Smooth muscle cell (in vitro differentiated cells): ENCODE data around the gene VPS37B. TPM values are rescaled to one million over a fixed set of nuclear protein-coding genes. Genes with fewer than 3 reads are reported as not detected.
"Not testable (repeated sequence)": the region's sequence is repeated elsewhere in the genome, so short reads cannot be mapped to it uniquely, and the experiment has no call there.

Source experiments
- DNase-seq: peaks from one replicate; lab custom pipeline; 2025; ENCODE audit not compliant: unreplicated experiment; lab: John Stamatoyannopoulos, UW
- H2AFZ ChIP-seq: fragments of 200-600 bp; sonication (generic); 2 replicates; pipeline ENCODE4 v1.6.0; 2016; ENCODE audit warnings: antibody characterized with exemption, low read depth, mild to moderate bottlenecking
- H3F3A ChIP-seq: fragments of 200-600 bp; sonication (generic); 2 replicates; pipeline ENCODE4 v1.6.0; 2017; ENCODE audit warnings: antibody characterized with exemption, low read depth
- H3K27ac ChIP-seq: fragments of 200-600 bp; sonication (generic); 2 replicates; pipeline ENCODE4 v1.5.1; 2016; ENCODE audit warnings: low read depth, mild to moderate bottlenecking
- H3K27me3 ChIP-seq: fragments of 200-600 bp; sonication (generic); 2 replicates; pipeline ENCODE4 v1.6.1; 2016; ENCODE audit warnings: low read depth, mild to moderate bottlenecking
- H3K36me3 ChIP-seq: fragments of 200-600 bp; sonication (generic); 2 replicates; pipeline ENCODE4 v1.5.1; 2016; ENCODE audit warnings: low read depth
- H3K4me1 ChIP-seq: fragments of 200-600 bp; sonication (generic); 2 replicates; pipeline ENCODE4 v1.5.1; 2016; ENCODE audit warnings: low read depth
- H3K4me2 ChIP-seq: fragments of 200-600 bp; sonication (generic); 2 replicates; pipeline ENCODE4 v1.6.0; 2016; ENCODE audit warnings: mild to moderate bottlenecking
- H3K4me3 ChIP-seq: fragments of 200-600 bp; sonication (generic); 2 replicates; pipeline ENCODE4 v1.5.1; 2016; ENCODE audit warnings: mild to moderate bottlenecking
- H3K79me2 ChIP-seq: fragments of 200-600 bp; sonication (generic); 2 replicates; pipeline ENCODE4 v1.6.0; 2016; ENCODE audit warnings: low read depth, mild to moderate bottlenecking
- H3K9ac ChIP-seq: fragments of 200-600 bp; sonication (generic); 2 replicates; pipeline ENCODE4 v1.6.0; 2016; ENCODE audit warnings: low read depth
- H3K9me3 ChIP-seq: fragments of 200-600 bp; sonication (generic); replicated peaks from 2 replicates; pipeline ENCODE4 v1.5.1; 2016; ENCODE audit warnings: low read depth
- H4K20me1 ChIP-seq: fragments of 200-600 bp; sonication (generic); 2 replicates; pipeline ENCODE4 v1.6.0; 2016; ENCODE audit warnings: low read depth
- CTCF ChIP-seq: fragments of 200-600 bp; sonication (generic); IDR thresholded peaks from 2 replicates; pipeline ENCODE4 v1.5.1; 2017; ENCODE audit warnings: borderline replicate concordance, mild to moderate bottlenecking, antibody characterized with exemption; ENCODE audit not compliant: insufficient read depth, poor library complexity, severe bottlenecking
- WGBS: methylation state at CpG from one replicate; pipeline ENCODE4 v1.1.7; 2016; ENCODE audit warnings: low lambda C conversion rate; 5-methylcytosine and 5-hydroxymethylcytosine counted together
- polyA plus RNA-seq: library from polyadenylated mRNA; unstranded; fragments of >200 nt; fragmentation: Nextera tagmentation; extraction: Ambion mirVana; gene quantifications from 2 replicates; pipeline ENCODE4 v1.2.1, GENCODE V29; 2016
- total RNA-seq: library from RNA; depleted of rRNA; stranded (reverse); fragments of >200 nt; gene quantifications from 2 replicates; pipeline ENCODE4 v1.2.3, GENCODE V29; 2014

Gene VPS37B
- total and polyA plus RNA-seq, 2 experiments from 2014 or later = 20.4 to 25.3 TPM

GRCh38 chr12:122880155-122880667 lies 15.7 kb downstream of the VPS37B start:
- H3K79me2 ChIP-seq = peaks cover 93% of the 10 kb centered on the region
- WGBS = 27% methylated on average over 10 of the region's 10 CpGs
- H2AFZ ChIP-seq = no peak overlapping the region
- peaks cover 11% of the 10 kb centered on the region for H3F3A ChIP-seq
- H4K20me1 ChIP-seq = peaks cover 100% of the 10 kb centered on the region
- peak overlapping the region; percentile 64 for H3K4me2 ChIP-seq
- peak overlapping the region; percentile 63 for H3K27ac ChIP-seq
- H3K4me3 ChIP-seq = no peak overlapping the region
- H3K9me3 ChIP-seq = no peaks in the 10 kb centered on the region
- TF ChIP-seq CTCF = no peak
- no peak for DNase-seq
- no peaks in the 10 kb centered on the region for H3K27me3 ChIP-seq
- no peaks in the 10 kb centered on the region for H3K36me3 ChIP-seq
- H3K9ac ChIP-seq = peak overlapping the region; percentile 31
- peaks cover 20% of the 10 kb centered on the region for H3K4me1 ChIP-seq

- no peak overlapping the region for H3K9ac ChIP-seq
- H3K4me2 ChIP-seq = no peak overlapping the region
- TF ChIP-seq CTCF = no peak
- peaks cover 100% of the 10 kb centered on the region for H4K20me1 ChIP-seq
- no peak for DNase-seq
- H2AFZ ChIP-seq = no peak overlapping the region
- H3K27ac ChIP-seq = no peak overlapping the region
- 90% methylated on average over 17 of the region's 17 CpGs for WGBS
- H3K9me3 ChIP-seq = no peaks in the 10 kb centered on the region
- no peaks in the 10 kb centered on the region for H3K36me3 ChIP-seq
- no peak overlapping the region for H3K4me3 ChIP-seq
- H3F3A ChIP-seq = peaks cover 11% of the 10 kb centered on the region
- H3K27me3 ChIP-seq = no peaks in the 10 kb centered on the region
- H3K79me2 ChIP-seq = peaks cover 93% of the 10 kb centered on the region
- H3K4me1 ChIP-seq = peaks cover 20% of the 10 kb centered on the region
These were observed 16.9 kb downstream of the VPS37B start for GRCh38 chr12:122878780-122879612.

GRCh38 chr12:122876731-122877130 lies 19.2 kb downstream of the VPS37B start:
- Histone ChIP-seq H3F3A (peaks cover 11% of the 10 kb centered on the region), H3K36me3 (no peaks in the 10 kb centered on the region), H3K4me3 (no peak overlapping the region), H3K27me3 (no peaks in the 10 kb centered on the region), H3K9me3 (no peaks in the 10 kb centered on the region), H3K4me2 (no peak overlapping the region), H2AFZ (no peak overlapping the region), H3K4me1 (peaks cover 33% of the 10 kb centered on the region), H3K27ac (no peak overlapping the region), H4K20me1 (peaks cover 100% of the 10 kb centered on the region), H3K79me2 (peaks cover 86% of the 10 kb centered on the region), H3K9ac (no peak overlapping the region)
- TF ChIP-seq CTCF = no peak
- WGBS = 100% methylated on average over 3 of the region's 3 CpGs
- DNase-seq = no peak

- Histone ChIP-seq H3K4me2 (peak overlapping the region; percentile 54), H4K20me1 (peaks cover 100% of the 10 kb centered on the region), H3K4me1 (peaks cover 37% of the 10 kb centered on the region), H3K79me2 (peaks cover 86% of the 10 kb centered on the region), H3F3A (peaks cover 11% of the 10 kb centered on the region), H3K27ac (peak overlapping the region; percentile 55)
- H3K36me3 ChIP-seq, H2AFZ ChIP-seq, H3K9me3 ChIP-seq, H3K27me3 ChIP-seq, H3K4me3 ChIP-seq, H3K9ac ChIP-seq, DNase-seq: not testable (repeated sequence)
- 94% methylated on average over 5 of the region's 5 CpGs for WGBS
These were observed 19.6 kb downstream of the VPS37B start for GRCh38 chr12:122876281-122876680.
